HepG2 (cell line): ENCODE results near the gene MLXIPL. TPM values are rescaled to one million over a fixed set of nuclear protein-coding genes. Genes with fewer than 3 reads are reported as not detected.

Source experiments
- HDAC6 ChIP-seq: fragments of 200-600 bp; sonication (generic); IDR thresholded peaks from 2 replicates; pipeline ENCODE4 v1.7.0; 2017; ENCODE audit warnings: mild to moderate bottlenecking, antibody characterized with exemption, low read length, low read depth
- LRRFIP1 ChIP-seq: sonication (generic); formaldehyde crosslinking; conservative IDR thresholded peaks from 2 replicates; pipeline ENCODE4 v1.4.0; 2020; ENCODE audit warnings: missing genetic modification reagents
- NR0B2 ChIP-seq: sonication (generic); formaldehyde crosslinking; IDR thresholded peaks from 2 replicates; pipeline ENCODE4 v1.4.0; 2020; ENCODE audit warnings: mild to moderate bottlenecking, missing genetic modification reagents
- TEF ChIP-seq: sonication (generic); formaldehyde crosslinking; IDR thresholded peaks from 2 replicates; pipeline ENCODE4 v1.5.0; 2020; ENCODE audit warnings: missing genetic modification reagents
- ZBTB46 ChIP-seq: sonication (generic); formaldehyde crosslinking; IDR thresholded peaks from 2 replicates; pipeline ENCODE4 v1.4.0; 2020; ENCODE audit warnings: mild to moderate bottlenecking, missing genetic modification reagents, borderline replicate concordance
- ZNF225 ChIP-seq: sonication (generic); formaldehyde crosslinking; IDR thresholded peaks from 2 replicates; pipeline ENCODE4 v1.4.0; 2020; ENCODE audit warnings: mild to moderate bottlenecking, missing genetic modification reagents
- ZNF382 ChIP-seq: sonication (generic); formaldehyde crosslinking; IDR thresholded peaks from 2 replicates; pipeline ENCODE4 v1.5.0; 2020; ENCODE audit warnings: missing genetic modification reagents, mild to moderate bottlenecking, borderline replicate concordance
- ZNF563 ChIP-seq: sonication (generic); formaldehyde crosslinking; IDR thresholded peaks from 2 replicates; pipeline ENCODE4 v1.8.0; 2022; ENCODE audit warnings: mild to moderate bottlenecking, moderate library complexity, missing genetic modification reagents
- ZNF607 ChIP-seq: sonication (generic); formaldehyde crosslinking; IDR thresholded peaks from 2 replicates; pipeline ENCODE4 v1.5.1; 2020; ENCODE audit warnings: missing genetic modification reagents, mild to moderate bottlenecking, borderline replicate concordance
- ZNF775 ChIP-seq: sonication (generic); formaldehyde crosslinking; IDR thresholded peaks from 2 replicates; pipeline ENCODE4 v1.4.0; 2020; ENCODE audit warnings: missing genetic modification reagents, mild to moderate bottlenecking, moderate library complexity, borderline replicate concordance
- polyA plus RNA-seq, 8 experiments: library from polyadenylated mRNA; depleted of rRNA in 3 of 8; stranded (reverse) in 7 of 8; unstranded in 1 of 8; fragments of >200 nt; fragmentation: Illumina TruSeq in 4 of 8; extraction: Trizol in 4 of 8; gene quantifications; 2 replicates each; pipeline versions ENCODE4 v1.2.1 to v1.2.3, GENCODE V29; 2011 to 2016; ENCODE audit warnings: low read depth in 4 of 8, missing spikeins in 1 of 8, mixed read lengths in 1 of 8; ENCODE audit not compliant: insufficient read depth in 1 of 8
- total RNA-seq, 5 experiments: library from RNA; depleted of rRNA; stranded (reverse); fragments of >200 nt; fragmentation: Illumina TruSeq; extraction: Trizol; gene quantifications; 2 replicates each; pipeline ENCODE4 v1.2.3, GENCODE V29; 2016; ENCODE audit warnings: low read depth in 1 of 5
- TF ChIP-seq, protein P1 (sequence below): sonication (generic); formaldehyde crosslinking; IDR thresholded peaks from 2 replicates; pipeline ENCODE4 v1.9.0; 2021; ENCODE audit warnings: missing genetic modification reagents, borderline replicate concordance
- TF ChIP-seq, protein P2 (sequence below): sonication (generic); formaldehyde crosslinking; IDR thresholded peaks from 2 replicates; pipeline ENCODE4 v1.9.0; 2022; ENCODE audit warnings: low read depth, missing genetic modification reagents
- TF ChIP-seq, protein P3 (sequence below): sonication (generic); formaldehyde crosslinking; IDR thresholded peaks from 2 replicates; pipeline ENCODE4 v1.5.1; 2020; ENCODE audit warnings: missing genetic modification reagents, mild to moderate bottlenecking, borderline replicate concordance
- TF ChIP-seq, protein P4 (sequence below): sonication (generic); formaldehyde crosslinking; IDR thresholded peaks from 2 replicates; pipeline ENCODE4 v1.4.0; 2020; ENCODE audit warnings: missing genetic modification reagents

MLXIPL gene
- total and polyA plus RNA-seq, 2 of the 13 experiments (the other 11 are each of a cell fraction or from before 2014, with no cell fraction given), result 51.6 to 60.1 TPM

- TF ChIP-seq, protein P1, sequence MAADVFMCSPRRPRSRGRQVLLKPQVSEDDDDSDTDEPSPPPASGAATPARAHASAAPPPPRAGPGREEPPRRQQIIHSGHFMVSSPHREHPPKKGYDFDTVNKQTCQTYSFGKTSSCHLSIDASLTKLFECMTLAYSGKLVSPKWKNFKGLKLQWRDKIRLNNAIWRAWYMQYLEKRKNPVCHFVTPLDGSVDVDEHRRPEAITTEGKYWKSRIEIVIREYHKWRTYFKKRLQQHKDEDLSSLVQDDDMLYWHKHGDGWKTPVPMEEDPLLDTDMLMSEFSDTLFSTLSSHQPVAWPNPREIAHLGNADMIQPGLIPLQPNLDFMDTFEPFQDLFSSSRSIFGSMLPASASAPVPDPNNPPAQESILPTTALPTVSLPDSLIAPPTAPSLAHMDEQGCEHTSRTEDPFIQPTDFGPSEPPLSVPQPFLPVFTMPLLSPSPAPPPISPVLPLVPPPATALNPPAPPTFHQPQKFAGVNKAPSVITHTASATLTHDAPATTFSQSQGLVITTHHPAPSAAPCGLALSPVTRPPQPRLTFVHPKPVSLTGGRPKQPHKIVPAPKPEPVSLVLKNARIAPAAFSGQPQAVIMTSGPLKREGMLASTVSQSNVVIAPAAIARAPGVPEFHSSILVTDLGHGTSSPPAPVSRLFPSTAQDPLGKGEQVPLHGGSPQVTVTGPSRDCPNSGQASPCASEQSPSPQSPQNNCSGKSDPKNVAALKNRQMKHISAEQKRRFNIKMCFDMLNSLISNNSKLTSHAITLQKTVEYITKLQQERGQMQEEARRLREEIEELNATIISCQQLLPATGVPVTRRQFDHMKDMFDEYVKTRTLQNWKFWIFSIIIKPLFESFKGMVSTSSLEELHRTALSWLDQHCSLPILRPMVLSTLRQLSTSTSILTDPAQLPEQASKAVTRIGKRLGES (CRISPR knock-in tag), result peak; percentile 99
- TF ChIP-seq, protein P2, sequence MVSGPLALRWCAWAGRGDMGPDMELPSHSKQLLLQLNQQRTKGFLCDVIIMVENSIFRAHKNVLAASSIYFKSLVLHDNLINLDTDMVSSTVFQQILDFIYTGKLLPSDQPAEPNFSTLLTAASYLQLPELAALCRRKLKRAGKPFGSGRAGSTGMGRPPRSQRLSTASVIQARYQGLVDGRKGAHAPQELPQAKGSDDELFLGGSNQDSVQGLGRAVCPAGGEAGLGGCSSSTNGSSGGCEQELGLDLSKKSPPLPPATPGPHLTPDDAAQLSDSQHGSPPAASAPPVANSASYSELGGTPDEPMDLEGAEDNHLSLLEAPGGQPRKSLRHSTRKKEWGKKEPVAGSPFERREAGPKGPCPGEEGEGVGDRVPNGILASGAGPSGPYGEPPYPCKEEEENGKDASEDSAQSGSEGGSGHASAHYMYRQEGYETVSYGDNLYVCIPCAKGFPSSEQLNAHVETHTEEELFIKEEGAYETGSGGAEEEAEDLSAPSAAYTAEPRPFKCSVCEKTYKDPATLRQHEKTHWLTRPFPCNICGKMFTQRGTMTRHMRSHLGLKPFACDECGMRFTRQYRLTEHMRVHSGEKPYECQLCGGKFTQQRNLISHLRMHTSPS, result peak; percentile 83; the same call in 1 of the 2 replicates
- TF ChIP-seq ZNF775 (CRISPR knock-in tag), result peak; percentile 30; the same call in 1 of the 2 replicates
- no peak for TF ChIP-seq ZBTB46 (CRISPR knock-in tag)
- TF ChIP-seq, protein P3, sequence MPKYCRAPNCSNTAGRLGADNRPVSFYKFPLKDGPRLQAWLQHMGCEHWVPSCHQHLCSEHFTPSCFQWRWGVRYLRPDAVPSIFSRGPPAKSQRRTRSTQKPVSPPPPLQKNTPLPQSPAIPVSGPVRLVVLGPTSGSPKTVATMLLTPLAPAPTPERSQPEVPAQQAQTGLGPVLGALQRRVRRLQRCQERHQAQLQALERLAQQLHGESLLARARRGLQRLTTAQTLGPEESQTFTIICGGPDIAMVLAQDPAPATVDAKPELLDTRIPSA, result no peak
- TF ChIP-seq LRRFIP1 (CRISPR knock-in tag), result no peak
- TF ChIP-seq NR0B2, result peak; percentile 84
- no peak for TF ChIP-seq ZNF225
- peak; percentile 78 for TF ChIP-seq ZNF563
- no peak for TF ChIP-seq ZNF382
- no peak for TF ChIP-seq TEF (CRISPR knock-in tag)
- TF ChIP-seq, protein P4, sequence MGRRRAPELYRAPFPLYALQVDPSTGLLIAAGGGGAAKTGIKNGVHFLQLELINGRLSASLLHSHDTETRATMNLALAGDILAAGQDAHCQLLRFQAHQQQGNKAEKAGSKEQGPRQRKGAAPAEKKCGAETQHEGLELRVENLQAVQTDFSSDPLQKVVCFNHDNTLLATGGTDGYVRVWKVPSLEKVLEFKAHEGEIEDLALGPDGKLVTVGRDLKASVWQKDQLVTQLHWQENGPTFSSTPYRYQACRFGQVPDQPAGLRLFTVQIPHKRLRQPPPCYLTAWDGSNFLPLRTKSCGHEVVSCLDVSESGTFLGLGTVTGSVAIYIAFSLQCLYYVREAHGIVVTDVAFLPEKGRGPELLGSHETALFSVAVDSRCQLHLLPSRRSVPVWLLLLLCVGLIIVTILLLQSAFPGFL, result no peak
- TF ChIP-seq HDAC6, result no peak
- peak; percentile 63; the same call in 1 of the 2 replicates for TF ChIP-seq ZNF607 (CRISPR knock-in tag)
Observed at GRCh38 chr7:73647725-73648592, 23.6 kb upstream of the MLXIPL start (continued).
